HG02981 (cell line): ENCODE measurements around the gene NRP1.
"Not testable (repeated sequence)": the region's sequence is repeated elsewhere in the genome, so short reads cannot be mapped to it uniquely, and the experiment has no call there.

ENCODE experiments used
- ATAC-seq: cut with Tn5 transposase; IDR thresholded peaks from one replicate; pipeline ENCODE4 v1.9.1; 2021; ENCODE audit warnings: mild to moderate bottlenecking, moderate library complexity; ENCODE audit not compliant: unreplicated experiment

The NRP1 gene

GRCh38 chr10:33325929-33326328 is 8.5 kb downstream of the NRP1 start:
- ATAC-seq = no peak

- ATAC-seq = no peak
Measured at GRCh38 chr10:33323721-33324120, 10.7 kb downstream of the NRP1 start.

GRCh38 chr10:33321516-33321915 is 13.0 kb downstream of the NRP1 start:
- no peak for ATAC-seq

GRCh38 chr10:33320288-33320687 is 14.2 kb downstream of the NRP1 start:
- ATAC-seq = no peak

- ATAC-seq = no peak
Measured at GRCh38 chr10:33315891-33316290, 18.6 kb downstream of the NRP1 start.

- no peak for ATAC-seq
Measured at GRCh38 chr10:33314811-33315561, 19.5 kb downstream of the NRP1 start.

DNA sequence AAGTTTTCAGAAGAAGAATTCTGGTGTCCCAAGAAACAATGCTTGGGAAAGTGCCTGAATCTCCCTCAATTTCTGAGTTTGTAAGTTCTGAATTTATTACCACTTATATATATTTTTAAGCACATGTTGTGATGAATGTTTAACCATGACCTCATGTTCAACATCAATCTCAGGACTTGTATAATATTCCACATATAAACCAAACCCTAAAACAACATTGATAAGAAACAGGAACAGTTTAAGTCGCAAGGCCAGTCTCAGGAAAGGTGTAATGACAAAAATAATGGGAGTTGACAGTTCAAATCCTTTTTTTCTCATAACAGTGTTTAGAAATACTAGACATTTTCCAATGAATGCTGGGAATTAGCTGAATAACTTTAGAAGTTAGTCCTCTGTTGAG is 22.8 kb downstream of the NRP1 start:
- no peak for ATAC-seq

DNA sequence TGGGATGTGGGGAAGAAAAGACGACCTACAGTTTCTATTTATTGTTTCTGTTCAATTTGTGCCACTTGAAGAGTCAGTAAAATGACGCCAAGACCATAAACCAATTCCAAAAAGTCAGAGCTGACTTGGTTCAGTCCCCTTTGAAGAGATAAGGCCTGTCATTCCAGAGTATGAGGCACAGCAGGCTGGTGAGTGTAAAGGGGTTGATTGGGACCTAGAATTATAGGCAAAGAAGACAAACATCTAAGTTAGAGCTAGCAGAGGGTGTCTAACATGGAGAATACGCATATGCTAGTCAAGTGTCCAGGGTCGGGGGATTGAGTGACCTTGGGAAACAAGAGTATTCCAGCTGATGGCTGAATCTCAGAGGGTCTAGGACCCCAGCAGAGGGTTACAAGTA is 23.6 kb downstream of the NRP1 start:
- no peak for ATAC-seq

DNA sequence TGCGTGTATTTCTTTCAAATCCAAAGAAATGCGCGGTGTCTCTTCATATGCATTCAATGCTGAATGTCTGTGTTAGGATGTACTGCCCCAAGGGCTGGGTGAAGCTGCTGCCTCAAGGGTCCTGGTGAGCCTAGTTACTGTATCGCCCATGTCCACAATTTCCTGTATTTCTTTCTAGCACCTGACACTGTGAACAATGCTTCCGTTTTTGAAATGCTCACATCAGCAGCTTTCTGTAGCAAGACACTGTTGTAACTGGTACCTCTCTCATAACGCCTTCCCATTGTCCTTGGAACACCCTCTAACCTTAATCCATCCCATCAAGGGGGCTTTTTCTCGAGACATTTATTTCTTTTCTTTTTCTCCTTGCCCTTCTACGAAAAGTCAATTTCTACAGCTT is 25.1 kb downstream of the NRP1 start:
- no peak for ATAC-seq

- ATAC-seq = no peak
Measured at GRCh38 chr10:33307835-33308234, 26.6 kb downstream of the NRP1 start.

DNA sequence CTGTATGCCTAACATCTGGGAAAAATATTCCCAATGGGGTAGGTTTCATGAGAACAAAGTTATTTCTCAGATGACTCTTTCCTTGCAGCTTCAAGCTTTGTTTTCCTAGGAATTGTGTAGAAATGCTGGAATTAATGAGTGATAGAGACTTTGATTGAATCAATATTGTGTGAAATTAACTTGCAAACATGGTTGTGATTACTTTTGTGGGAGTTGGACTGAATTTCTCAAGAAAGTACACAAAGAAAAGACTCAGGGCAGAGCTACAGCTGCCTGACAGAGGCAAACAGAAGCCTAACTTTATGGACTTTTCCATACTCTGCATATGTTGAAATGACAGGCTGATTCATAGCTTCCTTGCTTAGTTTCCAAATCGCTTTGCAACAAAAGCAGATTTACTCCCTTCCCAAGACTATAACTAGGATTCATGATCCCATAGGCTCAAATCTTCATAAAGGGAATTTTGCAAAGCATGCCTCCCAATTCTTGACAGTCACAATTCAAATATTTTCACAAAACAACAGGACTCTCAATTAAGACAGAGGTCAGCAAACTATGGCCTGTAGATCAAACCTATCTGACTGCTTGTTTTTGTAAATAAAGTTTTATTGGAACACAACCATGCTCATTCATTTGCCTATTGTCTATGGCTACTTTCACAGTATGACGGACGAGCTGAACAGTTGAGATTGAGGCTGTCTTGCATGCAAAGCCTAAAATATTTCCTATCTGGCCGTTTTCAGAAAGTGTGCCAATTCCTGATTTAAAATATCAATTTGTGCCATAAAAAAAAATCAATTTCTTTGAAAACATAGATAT is 27.6 kb downstream of the NRP1 start:
- no peak for ATAC-seq

GRCh38 chr10:33306126-33306525 is 28.3 kb downstream of the NRP1 start:
- ATAC-seq = no peak

DNA sequence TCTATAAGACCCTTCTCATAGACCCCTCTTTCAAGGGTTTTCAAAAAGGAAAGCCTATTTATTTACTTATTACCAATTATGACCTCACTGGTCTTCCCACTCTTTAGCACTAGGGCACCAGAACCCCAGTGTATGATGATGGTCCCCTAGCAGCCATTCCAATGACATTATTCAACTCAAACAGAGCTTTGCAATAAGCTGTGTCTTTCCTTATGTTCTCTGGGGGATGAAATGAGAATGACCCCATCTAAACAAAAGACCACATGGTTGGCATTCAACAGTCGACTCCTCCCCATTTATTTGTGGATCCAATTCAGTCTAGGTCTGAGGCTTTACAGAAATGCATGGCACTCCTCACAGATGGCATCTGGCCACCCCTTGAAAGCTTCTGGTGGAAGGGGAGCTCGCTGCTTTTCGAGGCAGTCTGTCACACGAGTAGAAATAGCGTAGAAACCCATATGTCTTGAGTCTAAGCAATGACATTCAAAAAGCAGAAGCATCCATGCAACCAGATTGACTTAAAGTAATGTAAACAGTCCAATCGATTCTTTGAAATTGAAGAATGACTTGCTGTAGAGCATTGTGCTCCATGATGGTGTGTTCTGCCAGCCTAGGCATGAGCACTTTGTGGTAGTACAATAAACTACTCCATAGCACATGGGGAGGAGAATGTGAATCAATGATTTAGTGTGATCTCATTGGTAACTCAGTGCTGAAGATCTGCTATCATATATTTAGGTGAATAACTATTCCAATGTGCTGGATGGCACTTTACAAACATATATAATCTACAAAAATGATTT is 29.8 kb downstream of the NRP1 start:
- no peak for ATAC-seq

GRCh38 chr10:33303988-33304387 is 30.5 kb downstream of the NRP1 start:
- no peak for ATAC-seq

DNA sequence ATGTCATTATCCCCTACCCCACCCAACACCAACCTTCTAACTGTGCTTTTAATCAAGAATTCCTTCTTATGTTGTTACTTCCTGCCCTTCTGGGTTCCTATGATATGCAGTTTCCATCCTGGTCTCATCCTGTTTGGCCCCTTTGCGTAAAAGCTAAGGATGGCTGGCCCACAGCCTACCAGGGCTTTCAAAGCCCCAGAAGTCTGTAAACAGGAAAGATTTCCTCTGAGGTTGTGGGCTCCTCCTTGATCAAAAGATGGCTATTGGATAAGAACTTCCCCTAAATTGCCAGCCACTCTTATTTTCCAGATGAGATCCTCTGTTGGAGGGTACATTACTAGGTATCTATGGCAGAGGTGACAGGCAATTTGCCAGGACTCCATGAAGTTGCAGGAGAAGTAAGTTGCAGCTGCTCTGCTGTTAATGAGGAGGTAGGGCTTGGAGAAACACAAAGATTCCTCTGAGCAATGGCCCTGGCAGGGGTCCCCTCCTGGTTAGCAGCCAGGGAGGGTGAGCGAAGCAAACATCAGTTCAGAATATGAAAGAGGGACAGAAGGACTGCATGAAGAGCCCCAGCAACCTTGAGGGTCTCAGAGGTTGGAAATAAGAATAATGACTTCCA is 32.1 kb downstream of the NRP1 start:
- ATAC-seq = no peak

DNA sequence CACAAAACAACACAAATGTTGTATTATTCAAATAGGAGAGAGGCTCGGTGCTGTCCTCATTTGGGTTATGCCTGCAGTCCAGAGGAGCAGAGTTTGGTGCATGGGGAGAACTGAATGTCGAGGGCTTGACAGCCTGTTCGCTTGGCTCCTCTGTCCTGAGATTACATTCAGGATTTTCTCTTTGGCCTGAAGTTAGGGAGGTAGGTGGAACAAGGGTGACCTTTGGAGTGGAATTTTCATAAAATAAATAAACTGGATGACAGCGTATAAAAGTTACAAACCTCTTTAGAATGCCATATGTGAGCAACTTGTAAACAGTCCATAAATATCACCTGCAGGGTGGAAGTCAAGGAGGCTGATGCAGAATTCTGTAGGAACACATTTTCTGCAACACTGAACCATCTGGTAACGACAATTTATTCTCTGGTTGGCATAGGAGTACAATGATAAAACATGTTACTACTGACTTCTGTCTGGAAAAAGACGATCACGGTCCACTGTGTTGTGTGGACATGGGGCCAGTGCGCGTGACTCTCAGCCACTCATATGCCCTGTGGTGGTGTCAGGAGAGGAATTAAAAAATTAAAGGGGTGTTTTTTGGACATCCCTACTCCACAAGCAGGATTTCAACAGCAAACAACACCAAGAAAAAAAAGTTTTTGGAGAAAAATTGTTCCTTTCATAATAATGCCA is 33.2 kb downstream of the NRP1 start:
- ATAC-seq = no peak

DNA sequence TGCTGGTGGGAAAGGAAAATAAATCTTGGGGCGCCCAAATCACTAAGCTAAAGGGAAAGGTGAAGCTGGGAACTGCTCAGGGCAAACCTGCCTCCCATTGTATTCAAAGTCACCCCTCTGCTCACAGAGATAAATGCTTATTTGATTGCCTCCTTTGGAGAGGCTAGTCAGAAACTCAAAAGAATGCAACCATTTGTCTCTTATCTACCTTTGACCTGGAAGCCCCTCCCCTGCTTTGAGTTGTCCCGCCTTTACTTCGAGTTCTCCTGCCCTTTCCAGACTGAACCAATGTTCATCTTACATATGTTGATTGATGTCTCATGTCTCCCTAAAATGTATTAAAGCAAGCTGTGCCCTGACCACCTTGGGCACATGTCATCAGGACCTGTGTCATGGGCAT is 33.9 kb downstream of the NRP1 start:
- not testable (repeated sequence) for ATAC-seq

DNA sequence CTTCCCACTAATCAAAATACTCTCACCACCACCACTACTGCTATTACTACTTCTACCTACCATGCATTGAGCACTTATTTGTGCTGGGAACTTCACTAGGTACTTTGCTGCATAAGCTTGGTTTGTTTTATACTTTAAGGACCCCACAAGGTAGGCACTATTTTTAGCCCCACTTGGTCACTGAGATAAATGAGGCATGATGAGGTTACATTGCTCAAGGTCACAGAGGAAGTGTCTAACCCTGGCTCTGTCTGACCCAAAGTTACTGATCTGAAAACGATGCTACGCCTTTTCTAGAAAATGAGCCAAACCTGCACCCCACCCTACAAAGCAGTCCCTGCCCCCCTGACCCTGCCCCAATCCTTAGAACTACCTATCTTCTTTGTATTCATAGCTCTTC is 35.6 kb downstream of the NRP1 start:
- ATAC-seq = no peak

- no peak for ATAC-seq
Measured at GRCh38 chr10:33298110-33298509, 36.4 kb downstream of the NRP1 start.

GRCh38 chr10:33295851-33296250 is 38.6 kb downstream of the NRP1 start:
- no peak for ATAC-seq
